HepG2 (cell line): ENCODE results near the gene CEP68. TPM values are rescaled to one million over a fixed set of nuclear protein-coding genes. Genes with fewer than 3 reads are reported as not detected.
A peak's percentile ranks its signal among the peaks of the same experiment; 100 is the strongest.

Experiments used
- ATAC-seq: fragments of 200-7000 bp; cut with Tn5 transposase; 3 replicates; pipeline ENCODE4 v1.9.1; 2020; ENCODE audit warnings: mild to moderate bottlenecking, moderate library complexity
- BruUV-seq: library from RNA; stranded (reverse); fragments of 400-500 nt; replicated peaks from 2 replicates; lab custom pipeline; 2021; lab: Mats Ljungman, UMichigan
- CTCF ChIA-PET: fragments of 300-600 bp; formaldehyde crosslinking; extraction: SDS; loops from one replicate; lab custom pipeline; 2021; ENCODE audit warnings: low total read pairs, inconsistent platforms, low intra/inter-chr PET ratio; lab: Yijun Ruan, JAX
- POLR2A ChIA-PET: fragments of 350-600 bp; sonication (Branson Sonifier 250); formaldehyde crosslinking; loops from one replicate; lab custom pipeline; 2020; ENCODE audit warnings: antibody characterized with exemption, inconsistent platforms; lab: Yijun Ruan, JAX
- DNase-seq: peaks from one replicate; pipeline ENCODE4 v3.0.0-alpha.2; 2015; ENCODE audit warnings: low spot score
- FAIRE-seq: peaks from 3 replicates; lab custom pipeline; 2011; peaks lifted over from hg19 to GRCh38; lab: Jason Lieb, UNC
- H2AFZ ChIP-seq: one replicate; pipeline ENCODE4 v1.6.1; 2011; ENCODE audit warnings: low read length, inconsistent platforms
- H3K27ac ChIP-seq: fragments of 300-600 bp; 3 replicates; pipeline ENCODE4 v1.8.0; 2011; ENCODE audit warnings: mixed run types, mild to moderate bottlenecking, mixed read lengths, low read length, inconsistent platforms; ENCODE audit not compliant: insufficient read depth; ENCODE audit errors: extremely low read length
- H3K27me3 ChIP-seq, 2 experiments: fragments of 200-600 bp in 1 of 2; 2 replicates in 1 of 2; 3 replicates in 1 of 2; pipeline versions ENCODE4 v1.6.0 to v1.8.0; 2011; ENCODE audit warnings: low read length in 2 of 2, mild to moderate bottlenecking in 2 of 2, moderate library complexity in 2 of 2, inconsistent platforms in 1 of 2; ENCODE audit not compliant: insufficient read depth in 2 of 2, control insufficient read depth in 1 of 2
- H3K36me3 ChIP-seq, 2 experiments: fragments of 200-600 bp in 1 of 2; replicated peaks in 1 of 2; 2 replicates in 1 of 2; 3 replicates in 1 of 2; pipeline versions ENCODE4 v1.5.1 to v1.8.0; 2011; ENCODE audit warnings: low read length in 2 of 2, inconsistent platforms in 1 of 2; ENCODE audit not compliant: insufficient read depth in 2 of 2, control insufficient read depth in 1 of 2
- H3K4me1 ChIP-seq: 2 replicates; pipeline ENCODE4 v1.5.1; 2012; ENCODE audit warnings: low read length, inconsistent platforms; ENCODE audit not compliant: insufficient read depth
- H3K4me2 ChIP-seq: 2 replicates; pipeline ENCODE4 v1.6.0; 2011; ENCODE audit warnings: low read depth, low read length, inconsistent platforms
- H3K4me3 ChIP-seq, 3 experiments: fragments of 200-600 bp in 1 of 3; sonication (generic), shearing (Covaris generic) in 1 of 3; replicated peaks in 1 of 3; 2 replicates each; pipeline ENCODE4 v1.5.1; 2011 to 2016; ENCODE audit warnings: low read length in 3 of 3, inconsistent platforms in 2 of 3, low read depth in 2 of 3, mild to moderate bottlenecking in 2 of 3, control low read depth in 1 of 3, mixed read lengths in 1 of 3; ENCODE audit not compliant: insufficient read depth in 1 of 3
- H3K79me2 ChIP-seq: one replicate; pipeline ENCODE4 v1.6.1; 2011; ENCODE audit warnings: low read length, inconsistent platforms; ENCODE audit not compliant: insufficient read depth
- H3K9ac ChIP-seq: 2 replicates; pipeline ENCODE4 v1.6.0; 2011; ENCODE audit warnings: mild to moderate bottlenecking, low read depth, low read length, inconsistent platforms; ENCODE audit not compliant: insufficient read depth
- H3K9me3 ChIP-seq: 2 replicates; pipeline ENCODE4 v1.5.1; 2012; ENCODE audit warnings: mild to moderate bottlenecking, low read length
- H4K20me1 ChIP-seq: 2 replicates; pipeline ENCODE4 v1.6.0; 2011; ENCODE audit warnings: inconsistent platforms, mild to moderate bottlenecking, low read length, moderate library complexity; ENCODE audit not compliant: insufficient read depth
- ATF7 ChIP-seq, 2 experiments: fragments of 450-650 bp in 1 of 2; sonication (generic) in 1 of 2; formaldehyde crosslinking in 1 of 2; IDR thresholded peaks; 2 replicates each; pipeline versions ENCODE4 v1.4.0 to v1.6.1; 2016 to 2020; ENCODE audit warnings: antibody characterized with exemption in 1 of 2, mild to moderate bottlenecking in 1 of 2, missing genetic modification reagents in 1 of 2
- FOXO1 ChIP-seq: sonication (generic); formaldehyde crosslinking; IDR thresholded peaks from 2 replicates; pipeline ENCODE4 v1.4.0; 2020; ENCODE audit warnings: missing genetic modification reagents
- GABPA ChIP-seq, 2 experiments: IDR thresholded peaks; 2 replicates each; pipeline ENCODE4 v1.6.1; 2011 to 2016; ENCODE audit warnings: low read depth in 2 of 2, low read length in 1 of 2, missing biosample characterization in 1 of 2, missing genetic modification characterization in 1 of 2
- GATAD2A ChIP-seq: IDR thresholded peaks from 2 replicates; pipeline ENCODE4 v1.6.1; 2016
- HMG20B ChIP-seq: conservative IDR thresholded peaks from 2 replicates; pipeline ENCODE4 v1.6.1; 2016; ENCODE audit warnings: missing genetic modification reagents, missing compliant biosample characterization
- KLF11 ChIP-seq: IDR thresholded peaks from 2 replicates; pipeline ENCODE4 v1.6.1; 2016; ENCODE audit warnings: missing compliant biosample characterization
- MAFG ChIP-seq: sonication (generic); formaldehyde crosslinking; IDR thresholded peaks from 2 replicates; pipeline ENCODE4 v1.5.1; 2020; ENCODE audit warnings: mild to moderate bottlenecking, missing genetic modification reagents
- NBN ChIP-seq: fragments of 450-650 bp; conservative IDR thresholded peaks from 2 replicates; pipeline ENCODE4 v1.6.1; 2017
- NCOA1 ChIP-seq: sonication (generic); formaldehyde crosslinking; IDR thresholded peaks from 2 replicates; pipeline ENCODE4 v1.9.0; 2021; ENCODE audit warnings: missing genetic modification reagents
- NFYC ChIP-seq: IDR thresholded peaks from 2 replicates; pipeline ENCODE4 v1.6.1; 2016; ENCODE audit warnings: missing genetic modification reagents, missing compliant biosample characterization
- NR0B2 ChIP-seq: sonication (generic); formaldehyde crosslinking; IDR thresholded peaks from 2 replicates; pipeline ENCODE4 v1.4.0; 2020; ENCODE audit warnings: mild to moderate bottlenecking, missing genetic modification reagents
- POLR2AphosphoS2 ChIP-seq: IDR thresholded peaks from 2 replicates; pipeline ENCODE4 v1.6.1; 2011; ENCODE audit warnings: low read depth, low read length, improper control_type of control experiment
- RFXAP ChIP-seq: sonication (generic); formaldehyde crosslinking; IDR thresholded peaks from 2 replicates; pipeline ENCODE4 v1.4.0; 2020; ENCODE audit warnings: missing genetic modification reagents, borderline replicate concordance
- SAP130 ChIP-seq: IDR thresholded peaks from 2 replicates; pipeline ENCODE4 v1.6.1; 2016; ENCODE audit warnings: low read depth
- SMC3 ChIP-seq: IDR thresholded peaks from 2 replicates; pipeline ENCODE4 v1.6.1; 2011; ENCODE audit warnings: low read length, improper control_type of control experiment
- THAP9 ChIP-seq: sonication (generic); formaldehyde crosslinking; IDR thresholded peaks from 2 replicates; pipeline ENCODE4; 2020; ENCODE audit warnings: missing genetic modification reagents, mild to moderate bottlenecking, borderline replicate concordance
- ZNF143 ChIP-seq: sonication (generic); formaldehyde crosslinking; IDR thresholded peaks from 2 replicates; pipeline ENCODE4 v1.4.0; 2020; ENCODE audit warnings: missing genetic modification reagents
- ZNF263 ChIP-seq: sonication (generic); formaldehyde crosslinking; IDR thresholded peaks from 2 replicates; pipeline ENCODE4 v1.4.0; 2020; ENCODE audit warnings: missing genetic modification reagents
- ZNF562 ChIP-seq: sonication (generic); formaldehyde crosslinking; IDR thresholded peaks from 2 replicates; pipeline ENCODE4 v1.8.0; 2022; ENCODE audit warnings: missing genetic modification reagents, borderline replicate concordance
- ZSCAN12 ChIP-seq: sonication (generic); formaldehyde crosslinking; IDR thresholded peaks from 2 replicates; pipeline ENCODE4 v1.9.0; 2021; ENCODE audit warnings: mild to moderate bottlenecking, missing genetic modification reagents
- WGBS: methylation state at CpG from one replicate; pipeline ENCODE4 v1.1.6; 2017; ENCODE audit warnings: low lambda C conversion rate; 5-methylcytosine and 5-hydroxymethylcytosine counted together
- in situ Hi-C: cut with HindIII; loops from 2 replicates; pipeline ENCODE4 v1.10.0; 2017; ENCODE audit warnings: low pct_unique_long_range_greater_than_20kb; ENCODE audit not compliant: extremely low pct_ligation_motif_present
- intact Hi-C: fragments of 100-400 bp; cut with micrococcal nuclease; formaldehyde crosslinking; loops from one replicate; pipeline ENCODE4 v1.10.0; 2022; ENCODE audit not compliant: unreplicated experiment
- polyA plus RNA-seq, 8 experiments: library from polyadenylated mRNA; depleted of rRNA in 3 of 8; stranded (reverse) in 7 of 8; unstranded in 1 of 8; fragments of >200 nt; fragmentation: Illumina TruSeq in 4 of 8; extraction: Trizol in 4 of 8; gene quantifications; 2 replicates each; pipeline versions ENCODE4 v1.2.1 to v1.2.3, GENCODE V29; 2011 to 2016; ENCODE audit warnings: low read depth in 4 of 8, missing spikeins in 1 of 8, mixed read lengths in 1 of 8; ENCODE audit not compliant: insufficient read depth in 1 of 8
- total RNA-seq, 5 experiments: library from RNA; depleted of rRNA; stranded (reverse); fragments of >200 nt; fragmentation: Illumina TruSeq; extraction: Trizol; gene quantifications; 2 replicates each; pipeline ENCODE4 v1.2.3, GENCODE V29; 2016; ENCODE audit warnings: low read depth in 1 of 5

Gene CEP68
- total and polyA plus RNA-seq, 2 of the 13 experiments (the other 11 are each of a cell fraction or from before 2014, with no cell fraction given): 5.7 to 9.3 TPM

GRCh38 chr2:65064728-65065552 lies 8.7 kb downstream of the CEP68 start (continued):
- TF ChIP-seq GATAD2A (CRISPR knock-in tag): peak; percentile 33; the same call in 1 of the 2 replicates
- TF ChIP-seq SAP130 (CRISPR knock-in tag): peak; percentile 42; the same call in 1 of the 2 replicates

- H3K79me2 ChIP-seq: peaks cover 40% of the 10 kb centered on the region
- H3K9me3 ChIP-seq: no peaks in the 10 kb centered on the region
- no peaks in the 10 kb centered on the region; the same call in 1 of the 2 replicates for H4K20me1 ChIP-seq
- TF ChIP-seq RFXAP (CRISPR knock-in tag) (no peak), ZNF143 (no peak), ZNF562 (CRISPR knock-in tag) (no peak), NBN (no peak), SMC3 (no peak), KLF11 (no peak), HMG20B (CRISPR knock-in tag) (no peak), GABPA (IDR thresholded peaks at IDR 0.05; ENCODE audit: low read depth, low read length) (0 out of 2 replicates have a peak, but pooled peaks have one; percentile 12), GABPA (CRISPR knock-in tag; IDR thresholded peaks at IDR 0.05; ENCODE audit: low read depth) (no peak), THAP9 (no peak), NFYC (CRISPR knock-in tag) (no peak), POLR2AphosphoS2 (no peak), ZSCAN12 (CRISPR knock-in tag) (no peak), MAFG (no peak), ZNF263 (CRISPR knock-in tag) (peak; percentile 74), ATF7 (IDR thresholded peaks at IDR 0.05) (no peak), ATF7 (CRISPR knock-in tag; IDR thresholded peaks at IDR 0.05) (no peak), NR0B2 (0 out of 2 replicates have a peak, but pooled peaks have one; percentile 31), NCOA1 (CRISPR knock-in tag) (no peak), FOXO1 (CRISPR knock-in tag) (no peak)
- no peak overlapping the region for H2AFZ ChIP-seq
- no peak overlapping the region for H3K9ac ChIP-seq
- H3K4me3 ChIP-seq: no peak overlapping the region
- ChIA-PET POLR2A (interaction anchor here (0.9 to 5.4 kb wide), 4 partner anchors 12 to 145 kb away, joined by 3 to 35 read pairs (median 4); partner anchors contain the start of genes CEP68 and RAB1A), CTCF (no interaction called here)
- ATAC-seq (peak; percentile 1; the same call in 1 of the 3 replicates), FAIRE-seq (no peak), DNase-seq (no peak)
- H3K4me1 ChIP-seq: peaks cover 60% of the 10 kb centered on the region
- no TSS peak for BruUV-seq
- H3K4me2 ChIP-seq: no peak overlapping the region
- H3K27me3 ChIP-seq: no peaks in the 10 kb centered on the region
- H3K27ac ChIP-seq: no peak overlapping the region
- intact Hi-C loops: no loop called here
- 97% methylated on average over 14 of the region's 14 CpGs for WGBS
- H3K36me3 ChIP-seq: peaks cover 30 to 38% of the 10 kb centered on the region in 2 experiments
- in situ Hi-C loops: loop anchor here (25.0 kb wide), 1 partner anchor 494 kb away; no protein-coding TSS in a partner anchor
These were observed 11.8 kb downstream of the CEP68 start for GRCh38 chr2:65067806-65068553.
